Measurements from ENCODE around the gene IL22. TPM values are rescaled to one million over a fixed set of nuclear protein-coding genes. Genes with fewer than 3 reads are reported as not detected.

Gene IL22
- total RNA-seq, 1 experiment from 2014 or later: not detected

DNA sequence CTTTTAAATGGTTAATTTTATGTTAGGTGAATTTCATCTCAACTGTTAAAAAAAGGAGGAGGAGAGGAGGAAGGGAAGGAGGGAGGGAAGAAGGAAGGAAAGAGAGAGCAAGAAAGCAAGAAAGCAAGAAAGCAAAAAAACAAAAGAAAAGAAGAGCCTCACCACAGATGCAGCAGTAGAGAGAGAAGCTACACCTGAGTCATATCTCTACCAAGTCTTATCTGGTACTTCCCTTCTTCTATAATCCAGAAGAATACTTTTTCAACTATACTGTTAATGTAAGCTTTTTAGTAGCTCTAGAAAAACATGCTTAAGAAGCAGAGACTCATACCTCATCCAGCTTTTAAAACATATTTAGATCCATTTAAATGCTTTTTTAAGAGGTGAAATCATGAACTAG lies 22.2 kb downstream of the IL22 start:
- H3K36me3 Mint-ChIP-seq: no peaks in the 10 kb centered on the region
- no peaks in the 10 kb centered on the region for H3K4me1 Mint-ChIP-seq
- ChIA-PET POLR2A (no interaction called here), CTCF (interaction anchor here (1.4 kb wide), 1 partner anchor 9 kb away, joined by 5 read pairs; no protein-coding TSS in a partner anchor)
- no peak overlapping the region for H3K4me3 Mint-ChIP-seq
- no peak overlapping the region for H3K27ac Mint-ChIP-seq
- ATAC-seq: no peak
- DNase-seq (ENCODE audit: low spot score): no peak
- no peak for TF ChIP-seq NFE2L1 (CRISPR knock-in tag; IDR thresholded peaks at IDR 0.05)
- no peak for TF ChIP-seq TEAD4 (CRISPR knock-in tag; IDR thresholded peaks at IDR 0.05)
- TF ChIP-seq KAT7 (CRISPR knock-in tag; IDR thresholded peaks at IDR 0.05; ENCODE audit: borderline replicate concordance): no peak
- no peak for TF ChIP-seq ZBTB21 (CRISPR knock-in tag; IDR thresholded peaks at IDR 0.05; ENCODE audit: borderline replicate concordance)
- TF ChIP-seq IRF2 (CRISPR knock-in tag; IDR thresholded peaks at IDR 0.05; ENCODE audit: borderline replicate concordance, low read depth): no peak
- TF ChIP-seq ZSCAN18 (CRISPR knock-in tag; IDR thresholded peaks at IDR 0.05): no peak
- no peak for TF ChIP-seq MXD4 (CRISPR knock-in tag; IDR thresholded peaks at IDR 0.05; ENCODE audit: borderline replicate concordance)
- TF ChIP-seq JAZF1 (CRISPR knock-in tag; IDR thresholded peaks at IDR 0.05): no peak
- no peak for TF ChIP-seq ETV6 (CRISPR knock-in tag; IDR thresholded peaks at IDR 0.05)
- TF ChIP-seq ZNF317 (CRISPR knock-in tag; IDR thresholded peaks at IDR 0.05; ENCODE audit: borderline replicate concordance, low read depth): no peak
- TF ChIP-seq ELF4 (CRISPR knock-in tag; IDR thresholded peaks at IDR 0.05; ENCODE audit: low read depth): no peak
- TF ChIP-seq, protein P1, sequence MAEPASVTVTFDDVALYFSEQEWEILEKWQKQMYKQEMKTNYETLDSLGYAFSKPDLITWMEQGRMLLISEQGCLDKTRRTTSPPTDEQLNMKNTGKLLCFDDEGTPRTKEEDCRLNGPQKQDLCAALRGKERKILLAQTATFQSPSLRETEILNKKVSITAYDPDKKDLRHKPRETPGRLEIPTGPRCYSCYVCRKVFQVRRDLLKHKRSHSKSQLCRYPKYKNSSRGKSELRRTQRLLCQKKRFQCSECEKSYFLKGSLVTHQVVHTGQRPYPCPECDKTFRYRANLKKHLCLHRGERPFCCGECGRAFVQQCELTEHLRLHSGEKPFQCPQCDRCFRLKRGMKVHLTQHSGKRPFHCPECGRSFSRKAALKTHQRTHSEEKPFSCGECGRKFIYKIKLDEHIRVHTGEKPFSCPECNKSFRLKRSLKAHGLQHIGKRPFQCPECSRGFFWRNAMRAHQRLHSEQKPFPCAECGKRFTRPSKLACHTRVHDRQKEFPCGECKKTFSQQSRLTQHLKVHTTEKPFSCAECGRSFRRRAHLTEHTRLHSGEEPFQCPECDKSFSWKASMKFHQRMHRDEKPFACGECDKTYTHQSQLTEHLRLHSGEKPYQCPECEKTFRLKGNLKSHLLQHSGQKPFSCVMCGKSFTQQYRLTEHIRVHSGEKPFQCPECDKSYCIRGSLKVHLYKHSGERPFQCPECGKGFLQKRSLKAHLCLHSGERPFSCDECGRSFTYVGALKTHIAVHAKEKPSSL (CRISPR knock-in tag; conservative IDR thresholded peaks at IDR 0.05): no peak
- TF ChIP-seq MYBL2 (CRISPR knock-in tag; IDR thresholded peaks at IDR 0.05): no peak
- TF ChIP-seq, protein P2, sequence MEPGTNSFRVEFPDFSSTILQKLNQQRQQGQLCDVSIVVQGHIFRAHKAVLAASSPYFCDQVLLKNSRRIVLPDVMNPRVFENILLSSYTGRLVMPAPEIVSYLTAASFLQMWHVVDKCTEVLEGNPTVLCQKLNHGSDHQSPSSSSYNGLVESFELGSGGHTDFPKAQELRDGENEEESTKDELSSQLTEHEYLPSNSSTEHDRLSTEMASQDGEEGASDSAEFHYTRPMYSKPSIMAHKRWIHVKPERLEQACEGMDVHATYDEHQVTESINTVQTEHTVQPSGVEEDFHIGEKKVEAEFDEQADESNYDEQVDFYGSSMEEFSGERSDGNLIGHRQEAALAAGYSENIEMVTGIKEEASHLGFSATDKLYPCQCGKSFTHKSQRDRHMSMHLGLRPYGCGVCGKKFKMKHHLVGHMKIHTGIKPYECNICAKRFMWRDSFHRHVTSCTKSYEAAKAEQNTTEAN (CRISPR knock-in tag; IDR thresholded peaks at IDR 0.05): no peak
- TF ChIP-seq, protein P3, sequence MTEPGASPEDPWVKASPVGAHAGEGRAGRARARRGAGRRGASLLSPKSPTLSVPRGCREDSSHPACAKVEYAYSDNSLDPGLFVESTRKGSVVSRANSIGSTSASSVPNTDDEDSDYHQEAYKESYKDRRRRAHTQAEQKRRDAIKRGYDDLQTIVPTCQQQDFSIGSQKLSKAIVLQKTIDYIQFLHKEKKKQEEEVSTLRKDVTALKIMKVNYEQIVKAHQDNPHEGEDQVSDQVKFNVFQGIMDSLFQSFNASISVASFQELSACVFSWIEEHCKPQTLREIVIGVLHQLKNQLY (CRISPR knock-in tag; IDR thresholded peaks at IDR 0.05): no peak
- no peaks in the 10 kb centered on the region for H3K9me3 Mint-ChIP-seq
- no peaks in the 10 kb centered on the region; the same call in 1 of the 2 replicates for H3K27me3 Mint-ChIP-seq (ENCODE audit: low read depth)

DNA sequence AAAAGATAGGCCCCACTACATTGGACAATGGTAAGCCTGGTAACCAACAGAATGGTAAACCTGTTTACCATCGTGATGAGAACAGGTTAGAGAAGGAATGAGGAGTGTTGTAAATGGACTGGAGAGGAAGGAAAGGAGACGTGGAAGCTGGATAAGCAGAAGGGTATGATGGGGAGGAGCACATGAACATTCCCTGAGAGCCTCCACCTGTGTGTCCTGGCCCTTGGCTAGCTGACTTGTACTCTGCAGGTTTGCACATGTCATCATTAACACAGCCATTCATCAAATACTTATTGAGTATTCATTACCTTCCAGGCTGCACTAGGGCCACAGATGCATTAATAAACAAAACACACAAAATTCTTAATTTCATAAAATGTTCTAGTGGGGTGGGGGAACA lies 23.4 kb downstream of the IL22 start:
- ATAC-seq: no peak
- H3K4me1 Mint-ChIP-seq: no peaks in the 10 kb centered on the region

More for the DNA sequence above, 23.4 kb downstream of the IL22 start:
- Mint-ChIP-seq H3K27ac (no peak overlapping the region), H3K9me3 (no peaks in the 10 kb centered on the region), H3K27me3 (ENCODE audit: low read depth) (no peaks in the 10 kb centered on the region; the same call in 1 of the 2 replicates), H3K4me3 (no peak overlapping the region), H3K36me3 (no peaks in the 10 kb centered on the region)
- CTCF ChIA-PET: no interaction called here
- POLR2A ChIA-PET: no interaction called here
- TF ChIP-seq, protein P4, sequence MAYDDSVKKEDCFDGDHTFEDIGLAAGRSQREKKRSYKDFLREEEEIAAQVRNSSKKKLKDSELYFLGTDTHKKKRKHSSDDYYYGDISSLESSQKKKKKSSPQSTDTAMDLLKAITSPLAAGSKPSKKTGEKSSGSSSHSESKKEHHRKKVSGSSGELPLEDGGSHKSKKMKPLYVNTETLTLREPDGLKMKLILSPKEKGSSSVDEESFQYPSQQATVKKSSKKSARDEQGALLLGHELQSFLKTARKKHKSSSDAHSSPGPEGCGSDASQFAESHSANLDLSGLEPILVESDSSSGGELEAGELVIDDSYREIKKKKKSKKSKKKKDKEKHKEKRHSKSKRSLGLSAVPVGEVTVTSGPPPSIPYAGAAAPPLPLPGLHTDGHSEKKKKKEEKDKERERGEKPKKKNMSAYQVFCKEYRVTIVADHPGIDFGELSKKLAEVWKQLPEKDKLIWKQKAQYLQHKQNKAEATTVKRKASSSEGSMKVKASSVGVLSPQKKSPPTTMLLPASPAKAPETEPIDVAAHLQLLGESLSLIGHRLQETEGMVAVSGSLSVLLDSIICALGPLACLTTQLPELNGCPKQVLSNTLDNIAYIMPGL (CRISPR knock-in tag; IDR thresholded peaks at IDR 0.05): no peak
- no peak for TF ChIP-seq RELA (CRISPR knock-in tag; IDR thresholded peaks at IDR 0.05; ENCODE audit: borderline replicate concordance)
- no peak for TF ChIP-seq ELF4 (CRISPR knock-in tag; IDR thresholded peaks at IDR 0.05; ENCODE audit: low read depth)
- no peak for TF ChIP-seq ZNF138 (CRISPR knock-in tag; conservative IDR thresholded peaks at IDR 0.05)
- TF ChIP-seq SOX15 (CRISPR knock-in tag; IDR thresholded peaks at IDR 0.05): no peak
- no peak for TF ChIP-seq GRHL2 (CRISPR knock-in tag; IDR thresholded peaks at IDR 0.05; ENCODE audit: insufficient replicate concordance, severe bottlenecking)
- TF ChIP-seq GABPB1 (CRISPR knock-in tag; IDR thresholded peaks at IDR 0.05): no peak
- TF ChIP-seq, protein P5, sequence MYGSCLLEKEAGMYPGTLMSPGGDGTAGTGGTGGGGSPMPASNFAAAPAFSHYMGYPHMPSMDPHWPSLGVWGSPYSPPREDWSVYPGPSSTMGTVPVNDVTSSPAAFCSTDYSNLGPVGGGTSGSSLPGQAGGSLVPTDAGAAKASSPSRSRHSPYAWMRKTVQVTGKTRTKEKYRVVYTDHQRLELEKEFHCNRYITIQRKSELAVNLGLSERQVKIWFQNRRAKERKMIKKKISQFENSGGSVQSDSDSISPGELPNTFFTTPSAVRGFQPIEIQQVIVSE (CRISPR knock-in tag; IDR thresholded peaks at IDR 0.05; ENCODE audit: borderline replicate concordance): no peak
- TF ChIP-seq, protein P6, sequence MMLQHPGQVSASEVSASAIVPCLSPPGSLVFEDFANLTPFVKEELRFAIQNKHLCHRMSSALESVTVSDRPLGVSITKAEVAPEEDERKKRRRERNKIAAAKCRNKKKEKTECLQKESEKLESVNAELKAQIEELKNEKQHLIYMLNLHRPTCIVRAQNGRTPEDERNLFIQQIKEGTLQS (CRISPR knock-in tag; conservative IDR thresholded peaks at IDR 0.05): no peak
- no peak for TF ChIP-seq FOXP4 (CRISPR knock-in tag; IDR thresholded peaks at IDR 0.05)
- TF ChIP-seq SMAD3 (CRISPR knock-in tag; IDR thresholded peaks at IDR 0.05; ENCODE audit: borderline replicate concordance): no peak
- no peak for TF ChIP-seq SP1 (CRISPR knock-in tag; conservative IDR thresholded peaks at IDR 0.05)
- no peak for DNase-seq (ENCODE audit: low spot score)
